Measurements from ENCODE around the gene LRRC18. TPM values are rescaled to one million over a fixed set of nuclear protein-coding genes. Genes with fewer than 3 reads are reported as not detected.

Gene LRRC18
- total RNA-seq, 1 experiment from 2014 or later, result not detected

DNA sequence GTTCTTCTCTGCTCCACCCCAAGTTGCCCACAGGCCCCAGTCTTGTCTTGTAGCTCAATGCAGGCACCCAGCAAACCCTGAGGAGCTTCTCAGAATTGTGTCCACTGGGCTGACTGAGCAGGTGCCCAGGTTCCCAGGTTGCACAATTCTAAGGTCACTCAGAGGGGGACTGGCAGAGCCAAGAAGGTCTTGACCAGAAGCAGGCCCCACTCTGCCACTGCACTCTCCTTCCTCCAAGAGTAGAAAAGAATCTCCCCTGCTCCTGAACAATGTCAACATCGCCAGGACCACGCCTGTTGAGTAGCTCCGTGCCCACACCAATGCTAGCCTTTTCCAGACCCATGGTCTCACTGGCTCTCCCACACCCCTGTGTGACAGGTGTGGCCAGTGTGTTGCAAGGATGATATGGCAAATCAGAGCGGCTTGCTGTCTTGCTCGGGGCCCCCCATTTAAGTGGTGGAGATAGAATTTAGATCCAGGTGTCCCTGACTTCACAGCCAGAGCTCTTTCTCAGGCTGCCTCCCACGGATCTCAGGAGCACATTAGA is 577 bp downstream of the LRRC18 start:
- H3K9me3 ChIP-seq (ENCODE audit: control insufficient read depth in 1 of 2, insufficient read depth in 1 of 2, low read depth in 1 of 2, low read length in 2 of 2), result no peaks in the 10 kb centered on the region
- TF ChIP-seq, protein P1, sequence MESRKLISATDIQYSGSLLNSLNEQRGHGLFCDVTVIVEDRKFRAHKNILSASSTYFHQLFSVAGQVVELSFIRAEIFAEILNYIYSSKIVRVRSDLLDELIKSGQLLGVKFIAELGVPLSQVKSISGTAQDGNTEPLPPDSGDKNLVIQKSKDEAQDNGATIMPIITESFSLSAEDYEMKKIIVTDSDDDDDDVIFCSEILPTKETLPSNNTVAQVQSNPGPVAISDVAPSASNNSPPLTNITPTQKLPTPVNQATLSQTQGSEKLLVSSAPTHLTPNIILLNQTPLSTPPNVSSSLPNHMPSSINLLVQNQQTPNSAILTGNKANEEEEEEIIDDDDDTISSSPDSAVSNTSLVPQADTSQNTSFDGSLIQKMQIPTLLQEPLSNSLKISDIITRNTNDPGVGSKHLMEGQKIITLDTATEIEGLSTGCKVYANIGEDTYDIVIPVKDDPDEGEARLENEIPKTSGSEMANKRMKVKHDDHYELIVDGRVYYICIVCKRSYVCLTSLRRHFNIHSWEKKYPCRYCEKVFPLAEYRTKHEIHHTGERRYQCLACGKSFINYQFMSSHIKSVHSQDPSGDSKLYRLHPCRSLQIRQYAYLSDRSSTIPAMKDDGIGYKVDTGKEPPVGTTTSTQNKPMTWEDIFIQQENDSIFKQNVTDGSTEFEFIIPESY (IDR thresholded peaks at IDR 0.05; ENCODE audit: extremely low read depth, insufficient replicate concordance, low read length), result no peak
- TF ChIP-seq, protein P2, sequence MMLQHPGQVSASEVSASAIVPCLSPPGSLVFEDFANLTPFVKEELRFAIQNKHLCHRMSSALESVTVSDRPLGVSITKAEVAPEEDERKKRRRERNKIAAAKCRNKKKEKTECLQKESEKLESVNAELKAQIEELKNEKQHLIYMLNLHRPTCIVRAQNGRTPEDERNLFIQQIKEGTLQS (IDR thresholded peaks at IDR 0.05), result no peak
- TF ChIP-seq JUND (IDR thresholded peaks at IDR 0.05) (no peak), RAD21 (IDR thresholded peaks at IDR 0.05; ENCODE audit: low read depth) (no peak), SRF (IDR thresholded peaks at IDR 0.05; ENCODE audit: low read depth) (no peak), ZNF274 (IDR thresholded peaks at IDR 0.05; ENCODE audit: low read depth, low read length) (no peak), YY1 (IDR thresholded peaks at IDR 0.05; ENCODE audit: extremely low read depth, insufficient replicate concordance, low read depth, low read length) (no peak), CEBPB (IDR thresholded peaks at IDR 0.05; ENCODE audit: low read depth) (no peak), POLR2AphosphoS5 (IDR thresholded peaks at IDR 0.05; ENCODE audit: low read depth, low read length) (no peak), SIN3A (IDR thresholded peaks at IDR 0.05; ENCODE audit: low read depth) (no peak), EZH2phosphoT487 (IDR thresholded peaks at IDR 0.05; ENCODE audit: borderline replicate concordance) (no peak), FOSL1 (IDR thresholded peaks at IDR 0.05; ENCODE audit: low read depth) (no peak), EZH2 (IDR thresholded peaks at IDR 0.05) (no peak), ZFX (IDR thresholded peaks at IDR 0.05) (no peak), EGR1 (IDR thresholded peaks at IDR 0.05; ENCODE audit: low read depth) (no peak), TCF7L2 (IDR thresholded peaks at IDR 0.05; ENCODE audit: borderline replicate concordance, extremely low read depth, insufficient read depth, insufficient read length) (no peak), POLR2A (IDR thresholded peaks at IDR 0.05; ENCODE audit: borderline replicate concordance, extremely low read depth, insufficient read depth, insufficient read length) (no peak)
- TF ChIP-seq, protein P3, sequence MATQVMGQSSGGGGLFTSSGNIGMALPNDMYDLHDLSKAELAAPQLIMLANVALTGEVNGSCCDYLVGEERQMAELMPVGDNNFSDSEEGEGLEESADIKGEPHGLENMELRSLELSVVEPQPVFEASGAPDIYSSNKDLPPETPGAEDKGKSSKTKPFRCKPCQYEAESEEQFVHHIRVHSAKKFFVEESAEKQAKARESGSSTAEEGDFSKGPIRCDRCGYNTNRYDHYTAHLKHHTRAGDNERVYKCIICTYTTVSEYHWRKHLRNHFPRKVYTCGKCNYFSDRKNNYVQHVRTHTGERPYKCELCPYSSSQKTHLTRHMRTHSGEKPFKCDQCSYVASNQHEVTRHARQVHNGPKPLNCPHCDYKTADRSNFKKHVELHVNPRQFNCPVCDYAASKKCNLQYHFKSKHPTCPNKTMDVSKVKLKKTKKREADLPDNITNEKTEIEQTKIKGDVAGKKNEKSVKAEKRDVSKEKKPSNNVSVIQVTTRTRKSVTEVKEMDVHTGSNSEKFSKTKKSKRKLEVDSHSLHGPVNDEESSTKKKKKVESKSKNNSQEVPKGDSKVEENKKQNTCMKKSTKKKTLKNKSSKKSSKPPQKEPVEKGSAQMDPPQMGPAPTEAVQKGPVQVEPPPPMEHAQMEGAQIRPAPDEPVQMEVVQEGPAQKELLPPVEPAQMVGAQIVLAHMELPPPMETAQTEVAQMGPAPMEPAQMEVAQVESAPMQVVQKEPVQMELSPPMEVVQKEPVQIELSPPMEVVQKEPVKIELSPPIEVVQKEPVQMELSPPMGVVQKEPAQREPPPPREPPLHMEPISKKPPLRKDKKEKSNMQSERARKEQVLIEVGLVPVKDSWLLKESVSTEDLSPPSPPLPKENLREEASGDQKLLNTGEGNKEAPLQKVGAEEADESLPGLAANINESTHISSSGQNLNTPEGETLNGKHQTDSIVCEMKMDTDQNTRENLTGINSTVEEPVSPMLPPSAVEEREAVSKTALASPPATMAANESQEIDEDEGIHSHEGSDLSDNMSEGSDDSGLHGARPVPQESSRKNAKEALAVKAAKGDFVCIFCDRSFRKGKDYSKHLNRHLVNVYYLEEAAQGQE (IDR thresholded peaks at IDR 0.05; ENCODE audit: low read depth), result no peak
- TF ChIP-seq, protein P4, sequence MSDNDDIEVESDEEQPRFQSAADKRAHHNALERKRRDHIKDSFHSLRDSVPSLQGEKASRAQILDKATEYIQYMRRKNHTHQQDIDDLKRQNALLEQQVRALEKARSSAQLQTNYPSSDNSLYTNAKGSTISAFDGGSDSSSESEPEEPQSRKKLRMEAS (IDR thresholded peaks at IDR 0.05), result no peak
- TF ChIP-seq, protein P5, sequence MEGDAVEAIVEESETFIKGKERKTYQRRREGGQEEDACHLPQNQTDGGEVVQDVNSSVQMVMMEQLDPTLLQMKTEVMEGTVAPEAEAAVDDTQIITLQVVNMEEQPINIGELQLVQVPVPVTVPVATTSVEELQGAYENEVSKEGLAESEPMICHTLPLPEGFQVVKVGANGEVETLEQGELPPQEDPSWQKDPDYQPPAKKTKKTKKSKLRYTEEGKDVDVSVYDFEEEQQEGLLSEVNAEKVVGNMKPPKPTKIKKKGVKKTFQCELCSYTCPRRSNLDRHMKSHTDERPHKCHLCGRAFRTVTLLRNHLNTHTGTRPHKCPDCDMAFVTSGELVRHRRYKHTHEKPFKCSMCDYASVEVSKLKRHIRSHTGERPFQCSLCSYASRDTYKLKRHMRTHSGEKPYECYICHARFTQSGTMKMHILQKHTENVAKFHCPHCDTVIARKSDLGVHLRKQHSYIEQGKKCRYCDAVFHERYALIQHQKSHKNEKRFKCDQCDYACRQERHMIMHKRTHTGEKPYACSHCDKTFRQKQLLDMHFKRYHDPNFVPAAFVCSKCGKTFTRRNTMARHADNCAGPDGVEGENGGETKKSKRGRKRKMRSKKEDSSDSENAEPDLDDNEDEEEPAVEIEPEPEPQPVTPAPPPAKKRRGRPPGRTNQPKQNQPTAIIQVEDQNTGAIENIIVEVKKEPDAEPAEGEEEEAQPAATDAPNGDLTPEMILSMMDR (IDR thresholded peaks at IDR 0.05 in 2 of 3, conservative IDR thresholded peaks at IDR 0.05 in 1 of 3; ENCODE audit: borderline replicate concordance in 1 of 3, insufficient read depth in 1 of 3, low read depth in 2 of 3, low read length in 2 of 3), result no peak
- ChIA-PET POLR2A (no interaction called here), CTCF (no interaction called here), RAD21 (ENCODE audit: low non-redundant PET in 1 of 2, low total read pairs in 2 of 2, uncharacterized antibody in 2 of 2, unreplicated experiment in 2 of 2) (no interaction called here)
- H4K20me1 ChIP-seq (ENCODE audit: insufficient read depth), result no peaks in the 10 kb centered on the region
- H3K4me3 ChIP-seq (replicated peaks in 1 of 2; ENCODE audit: low read depth in 1 of 2, low read length in 2 of 2), result no peak overlapping the region
- ATAC-seq (no peak), DNase-seq (ENCODE audit: low read depth, low spot score) (no peak)
- no peak overlapping the region for H3K4me2 ChIP-seq (ENCODE audit: low read length)
- intact Hi-C loops (cut with micrococcal nuclease), result no loop called here
- H3K79me2 ChIP-seq (ENCODE audit: insufficient read depth, low read length), result no peaks in the 10 kb centered on the region
- no peaks in the 10 kb centered on the region for H3K4me1 ChIP-seq (ENCODE audit: control insufficient read depth in 1 of 2, insufficient read depth in 2 of 2, low read length in 2 of 2)
- no peak overlapping the region for H2AFZ ChIP-seq (ENCODE audit: low read depth, low read length, poor library complexity, severe bottlenecking)
- H3K27me3 ChIP-seq (ENCODE audit: insufficient read depth, low read length), result peaks cover 7% of the 10 kb centered on the region; the same call in 1 of the 2 replicates
- no peak overlapping the region for H3K9ac ChIP-seq (ENCODE audit: low read length)
- BruUV-seq (replicated peaks), result no TSS peak
- no peak overlapping the region for H3K27ac ChIP-seq (ENCODE audit: low read depth, low read length)
- H3K9me2 ChIP-seq (ENCODE audit: insufficient read depth), result no peaks in the 10 kb centered on the region
- H3K36me3 ChIP-seq (ENCODE audit: control insufficient read depth in 1 of 2, insufficient read depth in 2 of 2, low read length in 2 of 2), result no peaks in the 10 kb centered on the region

Data from HCT116 (cell line).